Measurements from ENCODE around the gene TRUB2.

Gene TRUB2

GRCh38 chr9:128322404-128323211 is at the start of gene TRUB2, which contains the start of gene COQ4:
Gene TRUB2 (minus strand): TSS chr9:128322447. CDS start chr9:128322408, 39 bp downstream.
Gene COQ4 (plus strand): TSS chr9:128322839. CDS start chr9:128322859, 20 bp downstream.
- H3K36me3 Mint-ChIP-seq = peaks cover 6 to 11% of the 10 kb centered on the region in 2 donors
- no peaks in the 10 kb centered on the region for H3K27me3 Mint-ChIP-seq
- H3K4me3 Mint-ChIP-seq = peak within 1 kb of the TSS; percentile 94 to 97
- ATAC-seq (replicated peaks) (peak; percentile 93), DNase-seq (peak; percentile 91)
- H3K9me3 Mint-ChIP-seq = no peaks in the 10 kb centered on the region
- H3K4me1 Mint-ChIP-seq = peaks cover 8 to 16% of the 10 kb centered on the region in 2 donors
- H3K27ac Mint-ChIP-seq = peak within 1 kb of the TSS; percentile 98

GRCh38 chr9:128371630-128372117 is 49.4 kb upstream of the TRUB2 start:
- H3K36me3 Mint-ChIP-seq = peaks cover 13 to 14% of the 10 kb centered on the region in 2 donors
- peak overlapping the region; percentile 97 for H3K27ac Mint-ChIP-seq

GRCh38 chr9:128370752-128371629 is 48.7 kb upstream of the TRUB2 start, which contains the start of gene URM1:
Gene URM1 (plus strand): TSS chr9:128371374. CDS start chr9:128371381, 7 bp downstream.
- Mint-ChIP-seq H3K9me3 (no peaks in the 10 kb centered on the region), H3K4me3 (peak within 1 kb of the TSS; percentile 91 to 98), H3K36me3 (peaks cover 13 to 14% of the 10 kb centered on the region in 2 donors), H3K27ac (peak within 1 kb of the TSS; percentile 97), H3K27me3 (no peaks in the 10 kb centered on the region), H3K4me1 (peaks cover 20 to 40% of the 10 kb centered on the region in 2 donors)
- peak; percentile 96 to 97 for ATAC-seq (replicated peaks)
- peak; percentile 94 for DNase-seq

More at GRCh38 chr9:128371630-128372117, 49.4 kb upstream of the TRUB2 start:
- no peak for DNase-seq
- peak overlapping the region; percentile 91 to 98 for H3K4me3 Mint-ChIP-seq
- H3K27me3 Mint-ChIP-seq = no peaks in the 10 kb centered on the region
- H3K9me3 Mint-ChIP-seq = no peaks in the 10 kb centered on the region
- H3K4me1 Mint-ChIP-seq = peaks cover 20 to 40% of the 10 kb centered on the region in 2 donors
- ATAC-seq (replicated peaks) = no peak

- peaks cover 20 to 42% of the 10 kb centered on the region in 2 donors for H3K4me1 Mint-ChIP-seq
- peaks cover 9 to 11% of the 10 kb centered on the region in 2 donors for H3K36me3 Mint-ChIP-seq
- H3K9me3 Mint-ChIP-seq = no peaks in the 10 kb centered on the region
- no peaks in the 10 kb centered on the region for H3K27me3 Mint-ChIP-seq
- H3K27ac Mint-ChIP-seq = peak overlapping the region; percentile 97
- DNase-seq (no peak), ATAC-seq (replicated peaks) (no peak)
- peak overlapping the region; percentile 91 to 98 for H3K4me3 Mint-ChIP-seq
These were observed 48.1 kb upstream of the TRUB2 start for GRCh38 chr9:128370367-128370751.

- H3K27me3 Mint-ChIP-seq = no peaks in the 10 kb centered on the region
- peaks cover 9 to 11% of the 10 kb centered on the region in 2 donors for H3K36me3 Mint-ChIP-seq
- H3K27ac Mint-ChIP-seq = no peak overlapping the region
- no peak for DNase-seq
- no peaks in the 10 kb centered on the region for H3K9me3 Mint-ChIP-seq
- ATAC-seq (replicated peaks) = no peak
- H3K4me1 Mint-ChIP-seq = peaks cover 20 to 42% of the 10 kb centered on the region in 2 donors
- H3K4me3 Mint-ChIP-seq = no peak overlapping the region
These were observed 46.9 kb upstream of the TRUB2 start for GRCh38 chr9:128369024-128369706.

GRCh38 chr9:128365525-128365924 is 43.3 kb upstream of the TRUB2 start:
- Mint-ChIP-seq H3K36me3 (peaks cover 0 to 3% of the 10 kb centered on the region in 2 donors), H3K4me1 (peaks cover 15 to 31% of the 10 kb centered on the region in 2 donors), H3K27me3 (no peaks in the 10 kb centered on the region)

GRCh38 chr9:128362774-128363173 is 40.5 kb upstream of the TRUB2 start:
- no peaks in the 10 kb centered on the region for H3K27me3 Mint-ChIP-seq
- no peak for DNase-seq

More at GRCh38 chr9:128365525-128365924, 43.3 kb upstream of the TRUB2 start:
- no peaks in the 10 kb centered on the region for H3K9me3 Mint-ChIP-seq
- H3K4me3 Mint-ChIP-seq = peak overlapping the region in 1 of 2 donors; percentile 25
- ATAC-seq (replicated peaks) = no peak
- H3K27ac Mint-ChIP-seq = no peak overlapping the region
- no peak for DNase-seq

GRCh38 chr9:128361986-128362646 is 39.9 kb upstream of the TRUB2 start:
- H3K36me3 Mint-ChIP-seq = peaks cover 4 to 7% of the 10 kb centered on the region in 2 donors
- H3K4me1 Mint-ChIP-seq = peaks cover 10 to 25% of the 10 kb centered on the region in 2 donors
- H3K4me3 Mint-ChIP-seq = peak overlapping the region; percentile 97 to 98
- DNase-seq = peak; percentile 44
- no peaks in the 10 kb centered on the region for H3K27me3 Mint-ChIP-seq
- no peak overlapping the region for H3K27ac Mint-ChIP-seq
- no peaks in the 10 kb centered on the region for H3K9me3 Mint-ChIP-seq
- peak; percentile 88 for ATAC-seq (replicated peaks)

More at GRCh38 chr9:128362774-128363173, 40.5 kb upstream of the TRUB2 start:
- no peak overlapping the region for H3K27ac Mint-ChIP-seq
- no peak overlapping the region for H3K4me3 Mint-ChIP-seq
- H3K4me1 Mint-ChIP-seq = peaks cover 10 to 25% of the 10 kb centered on the region in 2 donors
- ATAC-seq (replicated peaks) = no peak
- no peaks in the 10 kb centered on the region for H3K9me3 Mint-ChIP-seq
- H3K36me3 Mint-ChIP-seq = peaks cover 0 to 3% of the 10 kb centered on the region in 2 donors

GRCh38 chr9:128361296-128361985 is 39.2 kb upstream of the TRUB2 start:
- Mint-ChIP-seq H3K27ac (peak overlapping the region; percentile 49), H3K4me3 (peak overlapping the region; percentile 97 to 98), H3K4me1 (peaks cover 10 to 25% of the 10 kb centered on the region in 2 donors), H3K9me3 (no peaks in the 10 kb centered on the region), H3K27me3 (no peaks in the 10 kb centered on the region), H3K36me3 (peaks cover 4 to 7% of the 10 kb centered on the region in 2 donors)
- peak in 1 of 2 donors; percentile 17 for ATAC-seq (replicated peaks)
- DNase-seq = no peak

GRCh38 chr9:128360826-128361225 is 38.6 kb upstream of the TRUB2 start:
- ATAC-seq (replicated peaks) (no peak), DNase-seq (no peak)
- Mint-ChIP-seq H3K27me3 (no peaks in the 10 kb centered on the region), H3K4me1 (peaks cover 10 to 25% of the 10 kb centered on the region in 2 donors), H3K9me3 (no peaks in the 10 kb centered on the region), H3K4me3 (no peak overlapping the region), H3K27ac (no peak overlapping the region), H3K36me3 (peaks cover 10 to 13% of the 10 kb centered on the region in 2 donors)

GRCh38 chr9:128358861-128359260 is 36.6 kb upstream of the TRUB2 start:
- no peaks in the 10 kb centered on the region for H3K27me3 Mint-ChIP-seq
- no peak overlapping the region for H3K27ac Mint-ChIP-seq
- no peak for DNase-seq
- no peak for ATAC-seq (replicated peaks)
- no peak overlapping the region for H3K4me3 Mint-ChIP-seq
- peaks cover 10 to 13% of the 10 kb centered on the region in 2 donors for H3K4me1 Mint-ChIP-seq
- peaks cover 15 to 25% of the 10 kb centered on the region in 2 donors for H3K36me3 Mint-ChIP-seq
- no peaks in the 10 kb centered on the region for H3K9me3 Mint-ChIP-seq

GRCh38 chr9:128358090-128358489 is 35.8 kb upstream of the TRUB2 start:
- Mint-ChIP-seq H3K36me3 (peaks cover 19 to 30% of the 10 kb centered on the region in 2 donors), H3K4me3 (no peak overlapping the region), H3K9me3 (no peaks in the 10 kb centered on the region), H3K4me1 (peaks cover 10 to 13% of the 10 kb centered on the region in 2 donors), H3K27ac (no peak overlapping the region), H3K27me3 (no peaks in the 10 kb centered on the region)
- no peak for DNase-seq
- no peak for ATAC-seq (replicated peaks)

Measured in stimulated activated naive B cell treated with anti-CD40 and anti-IgM and Interleukin-4, amounts not matched to agents 10 μg/mL and 1 μg/mL and 100 μg/mL, for 72 hours (primary cell).